ENCODE data around the gene SLC17A9. TPM values are rescaled to one million over a fixed set of nuclear protein-coding genes. Genes with fewer than 3 reads are reported as not detected.
A peak's percentile ranks its signal among the peaks of the same experiment; 100 is the strongest.

Gene SLC17A9
- total RNA-seq, 3 donors from 2014 or later: 2.2 to 4.9 (median 2.7) TPM

- no peaks in the 10 kb centered on the region for H3K27me3 ChIP-seq
- no peak overlapping the region for H3K27ac ChIP-seq
- DNase-seq (ENCODE audit: low spot score in 2 of 2): no peak
- no peaks in the 10 kb centered on the region for H3K4me1 ChIP-seq
- intact Hi-C loops (cut with DNase I; ENCODE audit: low total_unique reads): no loop called here
- H3K9me3 ChIP-seq: no peaks in the 10 kb centered on the region
- TF ChIP-seq CTCF (IDR thresholded peaks at IDR 0.05) (no peak), POLR2AphosphoS5 (IDR thresholded peaks at IDR 0.05) (no peak)
- peaks cover 33% of the 10 kb centered on the region for H3K36me3 ChIP-seq
- no peak overlapping the region for H3K4me3 ChIP-seq
Observed at GRCh38 chr20:62906647-62907375, 45.7 kb upstream of the SLC17A9 start.

- intact Hi-C loops (cut with DNase I; ENCODE audit: low total_unique reads): no loop called here
- no peaks in the 10 kb centered on the region for H3K9me3 ChIP-seq
- no peaks in the 10 kb centered on the region for H3K27me3 ChIP-seq
- no peaks in the 10 kb centered on the region for H3K4me1 ChIP-seq
- peaks cover 33% of the 10 kb centered on the region for H3K36me3 ChIP-seq
- peak in 1 of 3 donors; percentile 24 for TF ChIP-seq CTCF (IDR thresholded peaks at IDR 0.05)
- TF ChIP-seq POLR2A (IDR thresholded peaks at IDR 0.05): no peak
- DNase-seq (ENCODE audit: low spot score in 2 of 2): no peak
- no peak overlapping the region for H3K4me3 ChIP-seq
- no peak overlapping the region for H3K27ac ChIP-seq
Observed at GRCh38 chr20:62907384-62908317, 44.9 kb upstream of the SLC17A9 start.

- Histone ChIP-seq H3K27ac (no peak overlapping the region), H3K9me3 (no peaks in the 10 kb centered on the region), H3K4me3 (no peak overlapping the region), H3K27me3 (no peaks in the 10 kb centered on the region), H3K4me1 (no peaks in the 10 kb centered on the region), H3K36me3 (peaks cover 33% of the 10 kb centered on the region)
- TF ChIP-seq CTCF (IDR thresholded peaks at IDR 0.05) (no peak), POLR2AphosphoS5 (IDR thresholded peaks at IDR 0.05) (no peak), POLR2A (IDR thresholded peaks at IDR 0.05) (no peak)
- no peak for DNase-seq (ENCODE audit: low spot score in 2 of 2)
- intact Hi-C loops (cut with DNase I; ENCODE audit: low total_unique reads): no loop called here
Observed at GRCh38 chr20:62908971-62909791, 43.3 kb upstream of the SLC17A9 start.

- Histone ChIP-seq H3K4me1 (peaks cover 0 to 4% of the 10 kb centered on the region in 2 donors), H3K4me3 (no peak overlapping the region), H3K36me3 (peaks cover 32% of the 10 kb centered on the region), H3K27me3 (no peaks in the 10 kb centered on the region), H3K27ac (no peak overlapping the region), H3K9me3 (no peaks in the 10 kb centered on the region)
- DNase-seq (ENCODE audit: low spot score in 2 of 2): no peak
- TF ChIP-seq CTCF (IDR thresholded peaks at IDR 0.05) (no peak), POLR2A (IDR thresholded peaks at IDR 0.05) (no peak), POLR2AphosphoS5 (IDR thresholded peaks at IDR 0.05) (no peak)
- intact Hi-C loops (cut with DNase I; ENCODE audit: low total_unique reads): no loop called here
Observed at GRCh38 chr20:62910217-62910766, 42.2 kb upstream of the SLC17A9 start.
